H9 (cell line): Measurements from ENCODE around the gene ARHGEF33. TPM values are rescaled to one million over a fixed set of nuclear protein-coding genes. Genes with fewer than 3 reads are reported as not detected.

Source experiments
- DNase-seq: peaks from one replicate; pipeline ENCODE4 v3.0.0-alpha.2; 2017
- H2AFZ ChIP-seq: one replicate; pipeline ENCODE4 v1.6.1; 2013; ENCODE audit warnings: mild to moderate bottlenecking, low read length, control low read depth, moderate library complexity
- H2AK5ac ChIP-seq: 2 replicates; pipeline ENCODE4 v1.6.1; 2013; ENCODE audit warnings: low read length, control low read depth, mixed read lengths; ENCODE audit not compliant: insufficient read length
- H2BK120ac ChIP-seq: one replicate; pipeline ENCODE4 v1.6.1; 2013; ENCODE audit warnings: low read depth, mild to moderate bottlenecking, low read length, control low read depth, inconsistent platforms; ENCODE audit not compliant: poor library complexity, severe bottlenecking
- H2BK12ac ChIP-seq: 2 replicates; pipeline ENCODE4 v1.6.1; 2013; ENCODE audit warnings: low read length, control low read depth, mixed read lengths, low read depth; ENCODE audit not compliant: insufficient read length
- H2BK15ac ChIP-seq: 2 replicates; pipeline ENCODE4 v1.6.1; 2013; ENCODE audit warnings: low read depth, low read length, control low read depth
- H2BK20ac ChIP-seq: one replicate; pipeline ENCODE4 v1.6.1; 2013; ENCODE audit warnings: low read depth, mild to moderate bottlenecking, low read length, control low read depth, inconsistent platforms; ENCODE audit not compliant: poor library complexity, severe bottlenecking
- H2BK5ac ChIP-seq: 2 replicates; pipeline ENCODE4 v1.6.1; 2013; ENCODE audit warnings: low read length, control low read depth, mixed read lengths; ENCODE audit not compliant: insufficient read length
- H3K14ac ChIP-seq: 2 replicates; pipeline ENCODE4 v1.6.1; 2013; ENCODE audit warnings: low read length, control low read depth; ENCODE audit not compliant: insufficient read depth
- H3K18ac ChIP-seq: 2 replicates; pipeline ENCODE4 v1.6.1; 2013; ENCODE audit warnings: low read depth, mild to moderate bottlenecking, mixed read lengths, low read length, control low read depth; ENCODE audit not compliant: insufficient read length
- H3K23ac ChIP-seq: 2 replicates; pipeline ENCODE4 v1.6.1; 2013; ENCODE audit warnings: low read length, control low read depth, mixed read lengths, low read depth; ENCODE audit not compliant: insufficient read length
- H3K23me2 ChIP-seq: 2 replicates; pipeline ENCODE4 v1.6.1; 2013; ENCODE audit warnings: low read depth, mild to moderate bottlenecking, mixed read lengths, low read length, control low read depth; ENCODE audit not compliant: insufficient read length, poor library complexity, severe bottlenecking
- H3K27ac ChIP-seq: 2 replicates; pipeline ENCODE4 v1.5.1; 2013; ENCODE audit warnings: low read length, control low read depth, mixed read lengths, low read depth; ENCODE audit not compliant: insufficient read length
- H3K27me3 ChIP-seq: 2 replicates; pipeline ENCODE4 v1.6.1; 2013; ENCODE audit warnings: low read length, control low read depth, inconsistent platforms; ENCODE audit not compliant: insufficient read depth
- H3K4ac ChIP-seq: 2 replicates; pipeline ENCODE4 v1.6.1; 2013; ENCODE audit warnings: low read depth, mild to moderate bottlenecking, control low read depth, inconsistent platforms, low read length, moderate library complexity
- H3K4me1 ChIP-seq: 2 replicates; pipeline ENCODE4 v1.6.1; 2013; ENCODE audit warnings: low read length, control low read depth, inconsistent platforms; ENCODE audit not compliant: insufficient read depth
- H3K4me2 ChIP-seq: 2 replicates; pipeline ENCODE4 v1.6.1; 2013; ENCODE audit warnings: low read length, control low read depth, mixed read lengths; ENCODE audit not compliant: insufficient read length, insufficient read depth
- H3K56ac ChIP-seq: 2 replicates; pipeline ENCODE4 v1.6.1; 2013; ENCODE audit warnings: low read depth, mild to moderate bottlenecking, mixed read lengths, low read length, control low read depth; ENCODE audit not compliant: insufficient read length
- H3K79me1 ChIP-seq: 2 replicates; pipeline ENCODE4 v1.6.1; 2013; ENCODE audit warnings: low read depth, mild to moderate bottlenecking, moderate library complexity, low read length, control low read depth, inconsistent platforms; ENCODE audit not compliant: insufficient read depth, poor library complexity, severe bottlenecking
- H3K79me2 ChIP-seq: 2 replicates; pipeline ENCODE4 v1.6.1; 2013; ENCODE audit warnings: low read length, control low read depth, inconsistent platforms; ENCODE audit not compliant: insufficient read depth
- H3K9ac ChIP-seq: 2 replicates; pipeline ENCODE4 v1.6.1; 2013; ENCODE audit warnings: low read length, control low read depth, mixed read lengths; ENCODE audit not compliant: insufficient read length; ENCODE audit errors: extremely low read depth
- H3K9me3 ChIP-seq: one replicate; pipeline ENCODE4 v1.6.1; 2013; ENCODE audit warnings: low read depth, low read length, inconsistent platforms; ENCODE audit not compliant: control insufficient read depth
- H3T11ph ChIP-seq: one replicate; pipeline ENCODE4 v1.6.1; 2013; ENCODE audit warnings: mild to moderate bottlenecking, low read length, control low read depth, inconsistent platforms
- H4K20me1 ChIP-seq: one replicate; pipeline ENCODE4 v1.6.1; 2013; ENCODE audit not compliant: control insufficient read depth, insufficient read length, insufficient read depth
- H4K5ac ChIP-seq: 2 replicates; pipeline ENCODE4 v1.6.1; 2013; ENCODE audit warnings: low read depth, mild to moderate bottlenecking, mixed read lengths, low read length, control low read depth; ENCODE audit not compliant: insufficient read length
- H4K8ac ChIP-seq: replicated peaks from 2 replicates; pipeline ENCODE4 v1.6.1; 2013; ENCODE audit warnings: low read length, control low read depth, mixed read lengths, low read depth; ENCODE audit not compliant: insufficient read length
- H4K91ac ChIP-seq: 2 replicates; pipeline ENCODE4 v1.6.1; 2013; ENCODE audit warnings: low read depth, mild to moderate bottlenecking, moderate library complexity, mixed read lengths, low read length, control low read depth; ENCODE audit not compliant: insufficient read length
- H3K27ac Mint-ChIP-seq, 3 experiments: 2 replicates in 2 of 3; 3 replicates in 1 of 3; pipeline ENCODE4 v1.8.0; 2020 to 2021; ENCODE audit warnings: mixed read lengths in 3 of 3, mild to moderate bottlenecking in 1 of 3, moderate library complexity in 1 of 3
- H3K27me3 Mint-ChIP-seq: 2 replicates; pipeline ENCODE4 v1.8.0; 2021; ENCODE audit warnings: low read depth, mild to moderate bottlenecking, moderate library complexity, mixed read lengths
- H3K36me3 Mint-ChIP-seq, 3 experiments: 2 replicates in 2 of 3; 3 replicates in 1 of 3; pipeline ENCODE4 v1.8.0; 2020 to 2021; ENCODE audit warnings: low read depth in 3 of 3, mixed read lengths in 3 of 3; ENCODE audit not compliant: insufficient read depth in 1 of 3
- H3K4me1 Mint-ChIP-seq, 2 experiments: 2 replicates each; pipeline ENCODE4 v1.8.0; 2020; ENCODE audit warnings: mixed read lengths in 2 of 2
- H3K4me3 Mint-ChIP-seq, 2 experiments: 2 replicates in 1 of 2; 3 replicates in 1 of 2; pipeline ENCODE4 v1.8.0; 2020 to 2021; ENCODE audit warnings: mild to moderate bottlenecking in 2 of 2, mixed read lengths in 2 of 2, moderate library complexity in 1 of 2
- H3K9me3 Mint-ChIP-seq, 2 experiments: 2 replicates in 1 of 2; 3 replicates in 1 of 2; pipeline ENCODE4 v1.8.0; 2020; ENCODE audit warnings: mild to moderate bottlenecking in 2 of 2, mixed read lengths in 2 of 2, moderate library complexity in 1 of 2
- CTCF ChIP-seq: fragments of 200-600 bp; sonication (generic); conservative IDR thresholded peaks from 3 replicates; pipeline ENCODE4 v1.8.0; 2021; ENCODE audit warnings: antibody characterized with exemption, mild to moderate bottlenecking
- WGBS: extraction: QIAGEN DNeasy Blood & Tissue Kit; methylation state at CpG from one replicate; pipeline ENCODE4 v1.1.7; 2013; ENCODE audit warnings: missing lambda C conversion rate, low lambda C conversion rate, mixed read lengths; ENCODE audit not compliant: insufficient read length; ENCODE audit errors: extremely low coverage; 5-methylcytosine and 5-hydroxymethylcytosine counted together
- total RNA-seq: library from RNA; stranded (reverse); gene quantifications from 2 replicates; pipeline ENCODE4 v1.2.1, GENCODE V29; 2021

ARHGEF33 gene
- total RNA-seq, 1 experiment from 2014 or later, result 0.92 TPM

- Histone ChIP-seq H4K8ac (no peak overlapping the region), H2BK120ac (no peak overlapping the region), H4K91ac (no peak overlapping the region), H3T11ph (no peak overlapping the region), H3K18ac (no peak overlapping the region), H3K79me2 (no peaks in the 10 kb centered on the region), H3K56ac (no peak overlapping the region), H3K14ac (no peak overlapping the region), H3K4ac (no peak overlapping the region), H3K4me1 (peaks cover 7% of the 10 kb centered on the region), H2BK5ac (no peak overlapping the region), H3K9me3 (no peaks in the 10 kb centered on the region), H3K23me2 (no peaks in the 10 kb centered on the region), H2AK5ac (no peak overlapping the region), H3K4me2 (no peak overlapping the region), H3K79me1 (no peaks in the 10 kb centered on the region), H3K9ac (no peak overlapping the region), H4K5ac (no peak overlapping the region), H3K23ac (no peak overlapping the region), H4K20me1 (no peaks in the 10 kb centered on the region), H2BK20ac (no peak overlapping the region), H2AFZ (no peak overlapping the region), H2BK15ac (no peak overlapping the region), H3K27ac (no peak overlapping the region), H3K27me3 (no peaks in the 10 kb centered on the region), H2BK12ac (no peak overlapping the region)
- Mint-ChIP-seq H3K27ac (no peak overlapping the region), H3K4me3 (no peak overlapping the region), H3K9me3 (no peaks in the 10 kb centered on the region; a peak in 1 of 5 replicates), H3K4me1 (peaks cover 13 to 14% of the 10 kb centered on the region in 2 experiments), H3K36me3 (peaks cover 0 to 6% (median 0%) of the 10 kb centered on the region in 3 experiments; a peak in 2 of 7 replicates), H3K27me3 (no peaks in the 10 kb centered on the region)
- no peak for TF ChIP-seq CTCF
- no CpG with 5 or more reads among the region's 2 CpGs for WGBS
- DNase-seq, result no peak
Measured at GRCh38 chr2:38968021-38968420, 78.3 kb downstream of the ARHGEF33 start.
